GM18861 (cell line): Measurements from ENCODE around the gene DNAH17.

ENCODE experiments used
- ATAC-seq: cut with Tn5 transposase; IDR thresholded peaks from one replicate; pipeline ENCODE4 v1.9.1; 2021; ENCODE audit not compliant: unreplicated experiment

The DNAH17 gene

GRCh38 chr17:78376161-78376560 lies 201.0 kb downstream of the DNAH17 start:
- ATAC-seq, result no peak

DNA sequence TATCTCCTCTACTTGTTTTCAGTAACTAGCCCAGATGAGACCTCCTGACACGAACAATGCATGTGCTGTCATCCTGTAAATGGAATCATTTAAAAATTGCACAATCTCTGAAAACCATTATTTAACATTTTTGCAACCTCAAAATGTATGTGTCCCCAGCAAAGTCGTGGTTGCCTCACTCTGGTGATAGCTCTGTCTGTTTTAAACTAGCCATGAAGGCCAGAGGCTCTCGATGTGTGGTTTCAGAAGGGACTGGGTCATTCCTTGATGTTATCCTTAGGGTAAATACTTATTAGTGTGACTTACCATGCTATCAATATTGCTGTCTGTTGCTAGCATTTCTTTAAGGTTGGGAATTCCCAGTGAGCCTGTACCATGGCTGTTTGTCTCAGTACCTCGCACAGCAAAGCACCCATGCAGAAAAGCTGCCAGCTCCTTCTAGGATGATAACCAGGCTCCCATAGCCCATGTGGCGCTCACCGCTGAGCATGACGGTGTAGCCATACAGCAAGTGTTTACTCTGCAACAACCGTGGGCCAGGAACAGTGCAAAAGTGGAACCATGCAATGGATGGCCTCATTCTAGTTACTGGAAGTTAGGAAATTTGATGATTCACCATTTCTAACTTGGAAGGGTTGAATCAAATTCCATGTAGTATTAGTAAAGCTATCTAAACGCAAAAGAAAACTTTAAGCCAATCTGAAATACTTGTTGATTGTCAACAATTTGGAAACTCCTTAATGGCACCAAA lies 201.6 kb downstream of the DNAH17 start:
- ATAC-seq, result no peak

GRCh38 chr17:78374631-78375274 lies 202.4 kb downstream of the DNAH17 start:
- no peak for ATAC-seq

GRCh38 chr17:78374189-78374588 lies 203.0 kb downstream of the DNAH17 start:
- no peak for ATAC-seq
